ENCODE measurements around the gene EFNA2. TPM values are rescaled to one million over a fixed set of nuclear protein-coding genes. Genes with fewer than 3 reads are reported as not detected.

EFNA2 gene
- total RNA-seq, 3 donors from 2014 or later (not counting 1 experiment from before 2014, with no cell fraction given) = not detected

- peak; percentile 16 to 49 (median 33) for ATAC-seq
- Histone ChIP-seq H3K9me3 (ENCODE audit: control insufficient read depth, insufficient read depth, low read length) (no peaks in the 10 kb centered on the region), H3K36me3 (ENCODE audit: control insufficient read depth, insufficient read depth, low read length) (peaks cover 19% of the 10 kb centered on the region), H3K27ac (ENCODE audit: low read length) (peak overlapping the region; percentile 70), H3K27me3 (ENCODE audit: control insufficient read depth, insufficient read depth, low read length) (no peaks in the 10 kb centered on the region), H3K4me3 (ENCODE audit: low read length) (peak overlapping the region; percentile 12), H3K4me1 (ENCODE audit: control insufficient read depth, insufficient read depth, low read length) (peaks cover 83% of the 10 kb centered on the region)
- intact Hi-C loops (cut with micrococcal nuclease) = loop anchor here (1.0 kb wide), 2 partner anchors 18 to 23 kb away; no protein-coding TSS in a partner anchor
- WGBS (ENCODE audit: insufficient coverage) = under 1% methylated on average over 59 of the region's 59 CpGs
- TF ChIP-seq CTCF (IDR thresholded peaks at IDR 0.05) = peak; percentile 99
- no peaks in the 10 kb centered on the region for H3K9me3 Mint-ChIP-seq
- no peaks in the 10 kb centered on the region for H3K27me3 Mint-ChIP-seq (ENCODE audit: low read depth in 2 of 2)
- H3K4me1 Mint-ChIP-seq = peaks cover 53 to 67% of the 10 kb centered on the region in 2 donors
- peak overlapping the region; percentile 73 for H3K4me3 Mint-ChIP-seq
- H3K36me3 Mint-ChIP-seq = no peaks in the 10 kb centered on the region
- DNase-seq = peak; percentile 82 to 88
- peak overlapping the region; percentile 94 to 97 for H3K27ac Mint-ChIP-seq
These were observed 18.7 kb upstream of the EFNA2 start for GRCh38 chr19:1266916-1267476.

GRCh38 chr19:1267477-1268225 is 18.0 kb upstream of the EFNA2 start:
- Mint-ChIP-seq H3K27me3 (ENCODE audit: low read depth in 2 of 2) (no peaks in the 10 kb centered on the region), H3K27ac (peak overlapping the region; percentile 94 to 97), H3K4me1 (peaks cover 52 to 69% of the 10 kb centered on the region in 2 donors), H3K4me3 (peak overlapping the region; percentile 73), H3K9me3 (no peaks in the 10 kb centered on the region), H3K36me3 (peaks cover 3% of the 10 kb centered on the region)
- H3K4me3 ChIP-seq (ENCODE audit: low read length) = no peak overlapping the region
- H3K27me3 ChIP-seq (ENCODE audit: control insufficient read depth, insufficient read depth, low read length) = no peaks in the 10 kb centered on the region
- peaks cover 83% of the 10 kb centered on the region for H3K4me1 ChIP-seq (ENCODE audit: control insufficient read depth, insufficient read depth, low read length)
- DNase-seq (peak; percentile 49 to 54), ATAC-seq (no peak)
- H3K36me3 ChIP-seq (ENCODE audit: control insufficient read depth, insufficient read depth, low read length) = peaks cover 25% of the 10 kb centered on the region
- H3K9me3 ChIP-seq (ENCODE audit: control insufficient read depth, insufficient read depth, low read length) = no peaks in the 10 kb centered on the region
- no peak for TF ChIP-seq CTCF (IDR thresholded peaks at IDR 0.05)
- H3K27ac ChIP-seq (ENCODE audit: low read length) = no peak overlapping the region
- WGBS (ENCODE audit: insufficient coverage) = 32% methylated on average over 32 of the region's 35 CpGs
- intact Hi-C loops (cut with micrococcal nuclease) = no loop called here

- peaks cover 33% of the 10 kb centered on the region for H3K36me3 ChIP-seq (ENCODE audit: control insufficient read depth, insufficient read depth, low read length)
- H3K9me3 ChIP-seq (ENCODE audit: control insufficient read depth, insufficient read depth, low read length) = no peaks in the 10 kb centered on the region
- no peak for ATAC-seq
- H3K36me3 Mint-ChIP-seq = peaks cover 7% of the 10 kb centered on the region
- DNase-seq = no peak
- peaks cover 83% of the 10 kb centered on the region for H3K4me1 ChIP-seq (ENCODE audit: control insufficient read depth, insufficient read depth, low read length)
- intact Hi-C loops (cut with micrococcal nuclease) = no loop called here
- H3K27me3 ChIP-seq (ENCODE audit: control insufficient read depth, insufficient read depth, low read length) = no peaks in the 10 kb centered on the region
- peak overlapping the region; percentile 67 for H3K27ac ChIP-seq (ENCODE audit: low read length)
- H3K4me1 Mint-ChIP-seq = peaks cover 53 to 67% of the 10 kb centered on the region in 2 donors
- 64% methylated on average over 40 of the region's 40 CpGs for WGBS (ENCODE audit: insufficient coverage)
- H3K4me3 ChIP-seq (ENCODE audit: low read length) = peak overlapping the region; percentile 4
- H3K27ac Mint-ChIP-seq = peak overlapping the region; percentile 94 to 97
- no peak for TF ChIP-seq CTCF (IDR thresholded peaks at IDR 0.05)
- peak overlapping the region; percentile 88 for H3K4me3 Mint-ChIP-seq
- H3K27me3 Mint-ChIP-seq (ENCODE audit: low read depth in 2 of 2) = no peaks in the 10 kb centered on the region
- no peaks in the 10 kb centered on the region for H3K9me3 Mint-ChIP-seq
These were observed 17.2 kb upstream of the EFNA2 start for GRCh38 chr19:1268226-1269064.

All from natural killer cell (primary cell).